EH (cell line): ENCODE results near the gene ARHGAP18.

Experiments used
- DNase-seq: peaks from one replicate; pipeline ENCODE4 v3.0.0-alpha.2; 2015; ENCODE audit warnings: low read depth

Gene ARHGAP18

DNA sequence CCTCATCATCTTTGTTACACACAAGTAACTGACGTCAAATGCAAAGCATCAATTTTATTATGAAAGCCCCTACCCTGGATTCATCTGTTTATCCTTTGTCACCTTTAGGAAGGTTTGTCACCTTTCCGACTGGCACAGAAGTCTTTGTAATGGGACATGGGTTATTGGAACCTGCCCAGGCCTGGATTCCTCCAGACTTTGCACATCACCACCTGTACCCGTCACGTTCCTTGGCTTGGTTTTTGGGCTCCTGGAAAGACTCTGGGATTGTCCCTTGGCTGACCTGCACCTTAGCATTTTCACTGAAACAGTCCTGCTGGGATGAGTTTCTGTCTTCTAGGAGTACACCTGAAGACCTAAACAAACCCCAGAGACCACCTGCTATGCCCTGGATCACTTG, 15.4 kb upstream of the ARHGAP18 start:
- no peak for DNase-seq

DNA sequence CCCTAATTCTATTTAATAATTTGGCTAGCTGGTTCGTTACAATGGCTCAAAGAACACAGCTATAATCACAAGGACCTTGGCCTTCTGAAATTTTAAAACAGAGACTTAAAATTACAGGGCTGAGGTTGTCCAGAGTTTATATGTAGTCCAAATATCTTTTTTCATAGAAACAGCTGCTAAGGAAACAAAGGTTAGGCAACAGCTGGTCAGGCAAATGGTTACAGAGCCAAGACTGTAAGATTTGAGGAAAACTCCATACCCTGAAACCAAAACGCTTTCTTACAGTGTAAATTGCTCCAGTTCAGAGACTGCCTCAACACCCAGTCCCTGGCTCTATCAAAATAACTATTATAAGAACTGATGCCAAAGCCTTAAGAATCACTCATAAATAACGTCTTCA, 9.7 kb upstream of the ARHGAP18 start:
- DNase-seq: no peak

DNA sequence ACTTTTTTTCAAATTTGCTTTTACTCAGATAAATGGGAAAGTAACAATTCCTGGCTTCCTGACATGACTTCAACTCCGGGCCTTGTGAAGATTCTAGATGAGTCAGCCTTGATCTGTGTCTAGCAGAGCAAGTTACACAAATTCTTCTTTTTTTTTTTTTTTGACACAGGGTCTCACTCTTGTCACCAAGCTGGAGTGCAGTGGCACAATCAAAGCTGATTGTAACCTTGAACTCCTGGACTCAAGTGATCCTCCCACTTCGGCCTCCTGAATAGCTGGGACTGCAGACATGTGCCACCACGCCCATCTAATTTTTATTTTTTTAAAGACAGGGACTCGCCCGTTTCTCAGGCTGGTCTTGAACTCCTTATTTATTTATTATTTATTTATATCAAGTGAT, 7.3 kb upstream of the ARHGAP18 start:
- DNase-seq: peak; percentile 73

DNA sequence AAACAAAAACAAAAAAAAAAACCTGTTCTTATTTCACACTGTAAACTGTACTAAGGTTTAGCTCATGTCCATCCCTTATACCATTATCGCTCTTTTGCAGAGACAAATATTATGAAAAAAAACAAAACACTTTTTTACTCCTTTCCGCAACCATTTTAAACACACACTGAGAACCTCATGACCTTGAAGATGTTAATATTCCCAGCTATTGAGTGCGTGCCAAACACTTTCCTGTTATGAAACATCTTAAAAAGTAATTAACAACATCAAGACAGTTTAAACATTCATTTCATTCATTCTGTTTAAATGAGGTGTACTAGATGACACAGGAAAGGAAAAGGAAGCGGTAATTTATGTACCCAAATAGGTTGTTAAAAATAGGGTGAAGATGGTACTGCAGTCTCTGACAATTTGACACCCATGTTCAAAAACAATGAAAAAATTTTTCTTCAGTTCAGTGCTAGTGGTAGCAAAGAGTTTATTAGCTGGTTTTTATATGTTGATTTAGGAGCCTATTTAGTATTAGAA, 3.9 kb upstream of the ARHGAP18 start:
- DNase-seq: no peak

DNA sequence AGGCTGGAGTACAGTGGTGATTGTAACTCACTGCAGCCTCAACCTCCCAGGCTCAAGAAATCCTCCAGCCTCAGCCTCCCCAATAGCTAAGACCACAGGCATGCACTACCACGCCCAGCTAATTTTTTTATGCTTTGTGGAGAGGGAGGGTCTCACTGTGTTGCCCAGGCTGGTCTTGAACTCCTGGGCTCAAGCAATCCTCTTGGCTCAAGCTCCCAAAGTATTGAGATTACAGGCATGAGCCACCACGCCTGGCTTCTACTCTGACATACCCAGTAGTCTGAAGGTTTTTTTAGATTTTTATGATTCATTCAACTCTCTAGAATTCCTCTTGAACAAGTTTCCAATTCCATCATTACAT, 1.3 kb upstream of the ARHGAP18 start:
- no peak for DNase-seq

DNA sequence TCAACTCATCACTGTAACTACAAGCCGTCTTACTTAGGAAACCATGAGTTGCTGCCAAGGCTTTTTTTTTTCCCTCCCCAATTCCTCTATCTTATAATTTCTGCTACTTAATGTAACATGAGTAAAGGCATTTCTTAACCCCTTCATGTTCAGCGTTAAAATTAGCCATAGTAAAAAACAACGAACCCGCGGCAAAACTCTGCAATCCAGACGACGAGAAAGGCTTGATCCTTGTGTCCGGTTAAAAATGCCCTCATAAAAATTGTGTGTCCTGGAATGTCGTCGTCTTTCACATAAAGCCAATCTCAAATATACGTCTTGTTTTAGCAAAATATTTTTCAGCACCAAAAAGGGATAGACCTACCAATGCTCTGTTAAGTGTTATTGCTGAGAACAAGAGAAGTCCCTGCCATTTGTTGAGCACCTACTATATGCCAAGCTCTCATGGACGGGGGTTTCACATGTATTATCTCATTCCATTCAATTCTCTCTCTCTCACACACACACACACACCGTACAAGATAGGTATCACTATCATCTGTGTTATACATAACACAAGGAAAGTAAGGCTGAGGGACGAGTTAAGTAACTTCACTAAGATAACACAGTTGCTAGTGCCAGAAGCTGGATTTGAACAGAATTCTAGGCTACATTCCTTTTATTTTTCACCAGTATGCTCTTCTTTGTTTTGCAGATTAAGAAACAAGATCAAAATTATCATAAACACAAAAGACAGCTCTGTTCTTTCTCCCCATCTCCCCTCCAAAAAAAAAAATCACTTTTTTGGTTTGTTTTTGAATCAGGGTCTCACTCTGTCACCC, 683 bp upstream of the ARHGAP18 start:
- no peak for DNase-seq

DNA sequence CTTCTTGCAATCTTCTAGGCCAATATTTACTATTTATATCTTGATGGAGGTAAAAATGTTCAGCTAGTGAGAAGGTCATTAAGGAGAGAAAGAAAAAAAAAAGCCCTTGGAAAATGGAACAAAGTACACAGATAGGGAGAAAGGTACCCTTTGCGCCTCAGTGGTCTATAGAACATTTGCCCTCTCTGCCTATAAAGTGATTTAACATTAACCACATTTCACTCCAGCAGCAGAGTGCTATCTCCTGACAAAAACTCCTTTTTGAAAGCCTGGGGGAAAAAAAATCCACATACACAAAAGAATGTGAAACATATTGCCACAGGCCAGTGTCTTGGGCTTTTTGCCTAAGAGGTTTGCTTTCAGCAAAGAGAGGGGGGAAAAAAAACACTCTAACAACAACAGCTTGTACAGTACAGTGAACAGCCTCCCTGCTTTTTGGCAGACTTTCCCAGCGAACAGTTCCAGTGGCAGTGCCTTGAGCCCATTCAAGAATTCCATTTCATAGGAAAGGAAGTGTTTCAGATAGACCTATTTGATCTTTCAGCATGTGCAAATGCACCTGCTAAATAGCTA, 695 bp downstream of the ARHGAP18 start:
- DNase-seq: peak; percentile 81

DNA sequence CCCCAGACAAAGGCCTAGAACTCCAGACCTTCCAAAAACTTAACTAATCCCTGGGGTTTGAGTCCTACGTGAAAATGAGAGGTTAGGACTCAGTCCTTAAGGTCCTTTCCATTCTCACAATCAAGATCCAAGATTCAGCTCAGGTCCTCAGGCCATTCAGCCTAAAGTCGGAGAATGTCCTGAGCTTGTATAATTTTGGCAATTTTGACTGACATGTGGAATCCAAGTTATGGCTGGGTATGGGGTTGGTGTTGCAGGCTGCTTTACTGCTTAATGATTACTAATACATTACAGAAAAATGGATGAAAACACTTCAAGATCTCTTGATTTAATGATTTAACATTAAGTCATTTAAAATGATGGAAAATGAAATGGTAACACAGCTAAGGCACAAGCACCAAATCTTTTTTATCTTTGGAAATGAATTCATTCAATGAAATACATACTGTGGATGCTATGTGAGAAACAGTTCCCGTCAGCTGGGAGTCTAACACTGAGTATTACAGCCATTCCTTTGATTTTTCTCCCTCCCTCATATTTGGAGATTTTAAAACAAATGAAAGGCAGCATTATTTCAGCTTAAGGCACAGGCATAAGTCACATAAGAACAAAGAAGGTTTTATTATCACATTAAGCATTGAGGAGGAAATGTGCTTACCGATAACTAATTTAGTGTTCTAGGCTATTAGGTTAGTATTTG, 1.3 kb downstream of the ARHGAP18 start:
- peak; percentile 11 for DNase-seq

DNA sequence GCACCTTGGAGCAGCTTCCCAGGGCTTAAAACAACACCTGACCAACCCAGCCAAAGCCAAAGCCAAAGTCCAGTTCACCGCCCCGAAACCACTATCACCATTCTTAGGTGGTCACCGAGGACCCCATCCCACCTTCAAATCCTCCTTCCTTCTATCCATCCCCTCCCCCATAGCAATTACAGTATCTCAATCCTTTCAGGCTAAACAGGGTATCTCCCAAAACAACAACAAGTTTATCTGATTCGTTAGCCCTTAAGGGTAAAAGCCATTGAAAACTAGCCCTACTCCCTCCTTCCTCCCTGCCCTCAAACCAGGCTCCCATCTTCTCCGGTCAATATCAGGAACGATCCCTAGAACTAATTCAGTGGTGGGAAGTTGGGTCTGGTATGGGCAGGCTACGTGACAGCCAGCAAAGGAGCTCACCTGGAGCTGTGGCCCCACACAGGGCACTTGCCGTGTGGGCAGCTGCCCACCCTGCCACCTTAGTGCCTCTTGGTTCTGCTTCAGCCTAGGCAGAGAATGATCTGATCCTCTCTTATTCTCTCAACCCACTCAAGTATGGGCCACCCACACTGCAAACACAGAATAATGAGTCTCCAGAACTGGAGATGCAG, 2.0 kb downstream of the ARHGAP18 start:
- no peak for DNase-seq

DNA sequence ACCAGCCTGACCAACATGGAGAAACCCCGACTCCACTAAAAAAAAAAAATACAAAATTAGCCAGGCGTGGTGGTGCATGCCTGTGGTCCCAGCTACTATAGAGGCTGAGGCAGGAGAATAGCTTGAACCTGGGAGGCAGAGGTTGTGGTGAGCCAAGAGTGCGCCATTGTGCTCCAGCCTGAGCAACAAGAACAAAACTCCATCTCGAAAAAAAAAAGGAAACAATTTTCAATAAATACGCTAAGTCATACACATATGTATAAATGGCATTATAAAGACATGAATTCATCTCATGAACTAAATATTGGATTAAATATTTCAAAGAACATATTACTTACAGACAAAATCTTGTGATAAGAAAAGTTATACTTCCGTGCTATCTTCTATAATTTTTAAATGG, 2.9 kb downstream of the ARHGAP18 start:
- DNase-seq: no peak

DNA sequence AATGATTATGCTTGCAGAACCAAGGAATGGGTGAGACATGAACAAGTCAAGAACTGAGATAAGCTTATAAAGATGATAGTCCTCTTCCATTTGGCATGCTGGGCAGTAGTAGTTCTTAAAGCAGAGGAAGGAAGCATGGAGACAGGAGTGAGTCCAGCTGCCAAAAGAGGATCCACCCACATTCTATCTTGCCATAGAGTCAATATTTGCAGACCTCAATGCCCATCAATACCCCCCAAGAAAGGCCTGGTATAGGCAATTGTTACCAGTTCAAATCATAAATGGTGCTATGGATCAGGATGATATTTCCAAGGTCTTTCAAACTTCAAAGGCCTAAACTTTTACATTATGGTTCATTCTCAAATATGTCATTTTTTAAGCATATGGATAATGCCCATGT, 4.8 kb downstream of the ARHGAP18 start:
- no peak for DNase-seq

DNA sequence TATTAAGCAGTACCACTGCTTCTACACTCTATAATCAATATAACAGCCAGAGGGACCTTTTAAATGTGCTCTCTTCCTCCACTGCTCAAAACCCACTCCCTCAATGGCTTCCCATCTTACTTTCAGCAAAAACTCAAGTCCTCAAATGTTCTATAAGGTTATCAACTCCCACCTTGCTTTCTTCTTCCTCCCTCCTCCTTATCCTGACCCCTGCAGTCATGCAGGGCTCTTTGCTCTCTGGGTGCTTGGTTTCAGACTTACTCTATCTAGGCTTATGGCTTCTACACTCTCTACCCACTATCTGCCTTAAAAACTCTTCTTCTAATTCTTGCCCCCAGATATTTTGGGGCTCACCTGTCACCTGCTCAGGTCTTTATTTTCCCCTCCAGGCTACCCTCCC, 5.3 kb downstream of the ARHGAP18 start:
- no peak for DNase-seq

DNA sequence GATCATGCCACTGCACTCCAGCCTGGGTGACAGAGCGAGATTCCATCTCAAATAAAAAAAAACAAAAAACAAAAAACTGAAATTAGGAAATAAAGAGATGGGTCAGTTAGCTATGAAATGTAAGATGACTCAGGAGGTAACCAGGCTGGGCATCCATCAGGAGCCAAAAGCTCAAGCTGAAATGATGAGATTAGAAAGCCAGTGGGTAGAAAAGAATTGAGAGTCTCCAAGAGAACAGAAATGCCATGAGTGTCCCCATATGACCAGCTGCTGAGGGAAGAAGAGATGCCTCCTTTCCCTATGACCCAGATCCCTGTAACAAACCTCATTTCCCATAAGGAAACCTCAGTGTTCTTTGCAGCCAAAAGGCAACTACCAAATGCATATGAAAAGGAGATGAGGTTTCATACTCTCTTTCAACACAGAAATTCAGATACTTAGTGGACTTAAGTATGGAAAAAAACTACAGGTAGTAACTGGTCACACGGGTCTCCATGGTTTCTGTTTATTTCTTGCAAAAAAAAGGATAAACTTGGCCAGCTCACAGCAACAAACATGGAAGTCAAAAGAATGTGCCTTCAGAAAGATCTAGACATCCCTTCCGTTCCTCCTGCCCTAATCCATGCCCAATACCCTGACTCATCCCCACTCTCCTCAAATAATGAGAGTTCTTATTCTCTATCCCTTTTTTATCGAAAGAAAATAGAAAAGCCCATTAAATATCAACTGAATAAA, 8.1 kb downstream of the ARHGAP18 start:
- DNase-seq: peak; percentile 90

DNA sequence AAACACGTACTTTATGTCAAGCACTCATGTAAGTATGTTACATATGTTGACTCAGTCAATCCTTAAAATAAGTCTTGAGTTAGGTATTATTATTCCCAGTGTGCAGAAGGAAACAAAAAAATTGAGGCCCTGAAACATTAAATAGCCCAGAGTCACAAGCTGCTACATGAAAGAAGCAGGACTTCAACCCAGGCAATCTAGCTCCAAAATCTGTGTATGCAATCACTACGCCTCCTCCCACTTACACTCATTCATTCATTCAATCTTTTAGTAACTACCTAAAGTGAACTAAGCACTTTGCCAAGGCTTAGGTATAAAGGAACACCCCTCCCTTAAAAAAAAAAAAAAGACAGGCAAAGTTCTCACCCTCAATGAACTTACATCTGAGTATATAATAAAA, 9.3 kb downstream of the ARHGAP18 start:
- DNase-seq: no peak

DNA sequence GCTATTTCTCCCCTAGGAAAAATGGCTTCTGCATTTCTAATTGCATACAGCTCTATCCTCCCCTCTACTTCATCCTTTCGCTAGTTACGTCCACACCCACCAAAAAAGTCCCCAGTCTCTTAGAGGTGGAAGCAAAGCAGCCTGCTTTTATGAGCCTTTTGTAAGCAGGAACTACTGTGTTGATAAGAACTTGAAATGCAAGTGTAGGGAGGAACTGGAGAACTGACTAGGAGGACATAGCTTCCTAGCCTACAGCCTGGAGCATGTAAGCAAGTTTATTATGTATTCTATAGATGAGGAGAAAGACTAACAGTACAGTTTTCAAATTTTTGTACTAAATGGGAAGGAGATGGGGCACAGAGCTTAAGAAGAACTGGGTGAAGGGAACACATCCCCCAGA, 10.3 kb downstream of the ARHGAP18 start:
- DNase-seq: no peak

DNA sequence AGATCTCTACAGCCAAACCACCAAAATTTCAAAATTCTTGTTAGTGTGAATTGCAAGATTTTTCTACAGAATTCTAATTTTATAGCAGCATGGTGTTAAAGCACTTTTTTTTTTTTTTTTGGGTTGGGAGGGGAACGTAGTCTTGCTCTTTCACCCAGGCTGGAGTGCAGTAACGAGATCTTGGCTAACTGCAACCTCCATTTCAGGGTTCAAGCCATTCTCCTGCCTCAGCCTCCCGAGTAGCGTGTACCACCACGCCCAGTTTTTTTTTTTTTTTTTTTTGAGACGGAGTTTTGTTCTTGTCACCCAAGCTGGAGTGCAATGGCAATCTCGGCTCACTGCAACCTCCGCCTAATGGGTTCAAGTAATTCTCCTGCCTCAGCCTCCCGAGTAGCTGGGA, 11.5 kb downstream of the ARHGAP18 start:
- no peak for DNase-seq

DNA sequence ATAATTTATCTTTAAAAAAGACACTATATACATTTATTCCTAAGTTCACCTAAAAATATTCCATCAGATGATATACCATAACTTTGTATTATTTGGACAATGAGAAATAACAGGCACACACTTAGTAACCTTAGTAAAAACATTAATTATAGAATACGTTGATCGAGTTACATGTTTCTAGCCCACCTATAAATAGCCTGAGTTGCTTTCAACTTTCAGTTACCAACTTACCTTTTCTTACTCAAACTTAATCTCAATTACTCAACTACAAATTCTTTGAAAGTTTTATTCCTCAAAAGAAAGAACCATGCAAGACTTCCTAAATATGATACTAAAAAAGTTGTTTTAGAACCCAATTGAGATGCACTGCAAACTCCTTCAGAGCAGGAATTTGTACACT, 12.2 kb downstream of the ARHGAP18 start:
- DNase-seq: no peak

DNA sequence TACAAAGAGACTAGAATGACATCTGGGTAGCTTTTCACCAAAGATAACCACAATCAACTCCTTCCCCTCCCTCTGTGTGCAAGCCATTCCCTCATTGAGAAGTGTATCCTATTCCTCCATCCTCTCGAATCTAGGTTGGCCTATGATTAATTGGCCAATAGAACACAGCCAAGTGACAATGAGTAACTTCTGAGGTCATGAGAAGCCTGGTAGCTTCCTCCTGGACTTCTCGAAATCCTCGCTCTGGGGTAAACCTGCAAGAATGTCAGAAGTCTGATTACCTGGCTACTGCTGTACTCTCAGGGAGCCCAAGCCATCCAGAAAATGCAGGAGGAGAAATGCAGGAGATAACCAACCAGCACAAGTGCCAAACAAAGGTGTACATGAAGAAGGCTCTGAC, 13.1 kb downstream of the ARHGAP18 start:
- no peak for DNase-seq

DNA sequence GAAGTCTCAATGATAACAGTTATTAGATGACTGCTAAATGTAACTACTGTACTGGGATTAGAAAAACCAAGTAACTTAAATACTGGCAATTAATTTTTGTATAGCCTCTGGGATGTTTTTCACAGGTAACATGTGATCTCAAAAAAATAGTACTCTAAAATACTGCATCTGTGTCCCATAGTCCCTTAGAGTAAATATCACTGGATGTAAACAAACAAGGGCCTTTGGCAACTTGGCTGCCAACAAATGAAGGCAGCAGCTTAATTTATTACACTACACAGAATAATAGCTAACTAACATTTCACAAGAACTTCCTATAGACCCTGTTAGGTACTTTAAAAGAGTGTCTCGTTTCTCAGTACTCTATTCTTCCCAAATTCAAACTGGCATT, 14.0 kb downstream of the ARHGAP18 start:
- no peak for DNase-seq

DNA sequence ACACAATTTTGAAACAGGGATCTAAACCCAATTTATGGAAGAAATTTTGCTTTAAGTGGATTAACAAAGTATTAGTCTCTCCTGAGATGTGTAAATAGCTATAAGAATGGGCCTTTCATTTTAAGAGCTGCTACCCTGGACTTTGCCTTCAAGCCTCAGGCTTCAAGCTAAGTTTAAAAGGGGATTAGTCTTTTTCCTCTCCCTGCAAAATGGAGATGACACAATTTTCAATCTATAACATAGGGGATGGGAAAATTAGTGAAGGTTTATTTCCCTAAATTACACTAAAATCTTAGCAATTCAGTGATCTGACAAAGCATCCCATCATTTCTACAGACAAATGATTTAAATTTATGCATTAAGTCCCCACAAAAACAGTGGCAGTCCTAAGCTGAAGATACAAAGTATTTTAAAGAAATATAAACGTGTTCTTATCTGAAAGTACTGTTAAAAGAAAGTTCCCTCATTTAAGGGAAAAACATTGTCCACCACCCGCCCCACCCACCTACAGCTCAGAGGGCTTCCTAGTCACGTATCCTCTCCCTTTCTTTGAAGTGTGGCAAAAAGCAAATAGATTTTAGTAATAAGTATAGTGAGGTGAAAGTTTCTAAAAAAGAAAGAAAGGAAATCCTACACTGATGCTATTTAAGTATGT, 14.5 kb downstream of the ARHGAP18 start:
- no peak for DNase-seq

DNA sequence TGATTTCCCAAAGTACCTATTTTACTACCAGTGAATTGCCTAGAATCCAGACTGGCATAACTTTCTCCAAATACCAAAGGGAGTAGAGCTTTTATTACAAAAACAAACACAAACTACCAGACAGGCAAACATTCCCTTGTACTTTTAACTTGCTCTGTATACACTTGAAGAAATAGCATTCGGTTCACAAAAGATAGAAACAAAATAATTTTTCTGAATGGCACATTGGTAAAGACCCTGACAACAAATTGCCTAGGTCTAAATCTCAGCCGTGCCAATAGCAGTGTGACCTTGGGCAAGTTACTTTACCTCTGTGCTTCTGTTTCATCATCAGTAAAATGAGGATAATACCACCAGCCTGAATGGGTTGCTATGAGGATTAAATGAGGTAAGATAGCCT, 15.9 kb downstream of the ARHGAP18 start:
- DNase-seq: no peak

DNA sequence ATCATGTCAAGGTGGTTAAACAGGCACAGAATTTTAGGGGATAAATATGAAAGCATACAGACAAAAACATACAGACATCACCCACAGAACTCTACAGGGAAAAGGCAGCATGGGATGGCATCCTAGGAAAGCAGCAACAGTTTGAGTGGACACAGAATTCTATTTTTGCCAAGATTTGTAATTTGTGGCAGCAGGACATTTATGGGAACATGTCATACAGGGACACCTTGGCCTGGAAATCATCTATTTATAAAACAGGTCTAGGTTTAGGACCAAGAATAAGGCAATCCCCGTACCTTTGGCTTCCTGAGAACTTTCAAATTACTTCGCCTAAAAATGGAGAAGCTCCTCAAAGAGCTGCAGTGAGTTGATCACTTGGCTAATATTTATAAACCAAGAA, 17.5 kb downstream of the ARHGAP18 start:
- no peak for DNase-seq
